Bronchial epithelial cell (primary cell): Measurements from ENCODE around the gene XYLB. TPM values are rescaled to one million over a fixed set of nuclear protein-coding genes. Genes with fewer than 3 reads are reported as not detected.

Source experiments
- DNase-seq: peaks from one replicate; pipeline ENCODE4 v3.0.0-alpha.2; 2010; ENCODE audit warnings: low read depth
- FAIRE-seq: peaks from 2 replicates; lab custom pipeline; 2011; peaks lifted over from hg19 to GRCh38; lab: Jason Lieb, UNC
- H3K27me3 ChIP-seq: 2 replicates; pipeline ENCODE4 v1.5.1; 2011; ENCODE audit warnings: low read length; ENCODE audit not compliant: control insufficient read depth, insufficient read depth
- H3K36me3 ChIP-seq: 2 replicates; pipeline ENCODE4 v1.5.1; 2011; ENCODE audit warnings: low read length; ENCODE audit not compliant: control insufficient read depth, insufficient read depth
- H3K4me3 ChIP-seq: 2 replicates; pipeline ENCODE4 v1.5.1; 2011; ENCODE audit warnings: mild to moderate bottlenecking, low read depth, low read length, control low read depth
- CTCF ChIP-seq: IDR thresholded peaks from 2 replicates; pipeline ENCODE4 v1.5.1; 2011; ENCODE audit warnings: mild to moderate bottlenecking, moderate library complexity, low read length, control low read depth, inconsistent platforms; ENCODE audit not compliant: insufficient read depth, severe bottlenecking
- total RNA-seq: library from RNA; depleted of rRNA; stranded (reverse); fragments of >200 nt; gene quantifications from 2 replicates; pipeline ENCODE4 v1.2.1, GENCODE V29; 2014

Gene XYLB
- total RNA-seq, 1 donor from 2014 or later: 2.1 TPM

- no peak for DNase-seq
- Histone ChIP-seq H3K27me3 (no peaks in the 10 kb centered on the region), H3K36me3 (no peaks in the 10 kb centered on the region), H3K4me3 (peak overlapping the region; percentile 53)
- no peak for FAIRE-seq
- TF ChIP-seq CTCF: no peak
Observed at GRCh38 chr3:38453913-38454177, 107.3 kb downstream of the XYLB start.

DNA sequence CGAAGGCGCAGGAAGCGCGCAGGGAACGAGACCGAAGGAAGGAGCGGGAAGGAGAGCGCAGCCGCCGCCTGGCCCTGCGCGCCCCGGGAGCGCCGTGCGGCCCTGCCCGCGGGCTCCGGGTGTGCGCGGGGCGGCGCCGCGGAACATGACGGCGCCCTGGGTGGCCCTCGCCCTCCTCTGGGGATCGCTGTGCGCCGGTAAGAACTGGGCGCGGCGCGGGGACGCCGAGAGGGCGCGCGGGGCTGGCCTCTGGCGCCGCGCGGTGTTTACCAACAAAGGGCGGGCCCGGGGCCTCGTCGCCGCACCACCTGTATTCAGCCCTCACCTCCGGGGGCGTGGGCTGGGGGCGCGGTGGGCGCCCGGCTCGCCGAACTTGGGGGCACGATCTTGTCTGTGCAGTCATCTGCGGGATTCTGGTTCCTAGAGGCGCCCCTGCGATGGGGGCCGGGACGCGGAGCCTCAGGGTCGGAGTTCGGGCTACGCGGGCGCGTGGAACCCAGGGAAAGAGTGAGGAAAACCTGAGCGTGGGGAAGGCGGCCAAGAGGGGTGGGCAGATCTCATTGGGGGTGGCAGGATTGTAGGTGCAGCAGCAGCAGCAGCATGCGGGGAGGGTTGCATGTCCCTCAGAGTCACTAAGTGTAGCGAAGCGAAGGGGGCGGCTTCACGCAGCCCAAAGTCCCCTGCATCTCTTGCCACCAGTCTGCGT is 107.7 kb downstream of the XYLB start:
- FAIRE-seq: no peak
- TF ChIP-seq CTCF: no peak

GRCh38 chr3:38454884-38455638 is 108.5 kb downstream of the XYLB start:
- no peak for FAIRE-seq
- peak; percentile 48 for DNase-seq
- H3K4me3 ChIP-seq: peak overlapping the region; percentile 53
- no peaks in the 10 kb centered on the region for H3K36me3 ChIP-seq
- no peaks in the 10 kb centered on the region for H3K27me3 ChIP-seq
- TF ChIP-seq CTCF: no peak

More for the DNA sequence above, 107.7 kb downstream of the XYLB start:
- no peaks in the 10 kb centered on the region for H3K27me3 ChIP-seq
- no peaks in the 10 kb centered on the region for H3K36me3 ChIP-seq
- H3K4me3 ChIP-seq: peak overlapping the region; percentile 53
- DNase-seq: no peak

DNA sequence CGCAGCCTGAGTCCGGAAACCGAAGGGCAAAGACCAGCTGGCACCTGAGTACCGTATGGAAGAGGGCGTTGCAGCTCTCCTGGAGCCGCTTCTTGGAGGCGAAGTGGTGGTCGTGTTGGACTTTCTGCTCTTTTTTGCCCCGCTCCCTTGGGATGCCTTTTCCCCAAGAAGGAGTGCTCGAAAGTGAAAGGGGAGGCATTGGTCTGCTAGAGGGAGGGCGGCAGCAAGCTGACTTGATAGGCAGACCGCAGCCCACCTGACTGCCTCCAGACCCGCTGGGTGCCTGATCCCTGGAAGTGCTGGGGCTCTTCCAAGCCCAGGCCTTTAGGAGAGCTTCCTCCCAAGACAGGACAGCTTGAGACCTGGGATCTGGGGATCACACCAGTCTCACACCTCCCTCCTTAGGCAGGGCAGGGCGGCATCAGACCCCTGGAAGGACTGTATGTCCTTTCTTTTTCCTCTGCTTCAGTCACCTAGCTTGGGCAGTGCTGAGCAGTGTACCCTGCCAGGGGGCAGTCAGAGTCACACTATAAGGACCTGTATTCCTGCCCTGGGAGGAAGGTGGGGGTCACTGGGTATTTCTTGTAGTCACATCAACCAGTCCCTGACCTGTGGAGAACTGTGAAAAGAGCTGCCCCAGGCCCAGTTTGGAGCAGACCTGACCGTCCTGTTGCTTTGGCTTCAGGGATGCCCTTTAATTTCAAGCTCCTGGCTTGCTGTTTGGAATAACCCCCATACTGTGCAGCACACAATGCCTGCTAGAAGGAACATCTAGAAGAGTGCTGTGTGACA is 109.2 kb downstream of the XYLB start:
- no peaks in the 10 kb centered on the region for H3K27me3 ChIP-seq
- no peak for FAIRE-seq
- no peaks in the 10 kb centered on the region for H3K36me3 ChIP-seq
- TF ChIP-seq CTCF: no peak
- DNase-seq: no peak
- H3K4me3 ChIP-seq: peak overlapping the region; percentile 53

DNA sequence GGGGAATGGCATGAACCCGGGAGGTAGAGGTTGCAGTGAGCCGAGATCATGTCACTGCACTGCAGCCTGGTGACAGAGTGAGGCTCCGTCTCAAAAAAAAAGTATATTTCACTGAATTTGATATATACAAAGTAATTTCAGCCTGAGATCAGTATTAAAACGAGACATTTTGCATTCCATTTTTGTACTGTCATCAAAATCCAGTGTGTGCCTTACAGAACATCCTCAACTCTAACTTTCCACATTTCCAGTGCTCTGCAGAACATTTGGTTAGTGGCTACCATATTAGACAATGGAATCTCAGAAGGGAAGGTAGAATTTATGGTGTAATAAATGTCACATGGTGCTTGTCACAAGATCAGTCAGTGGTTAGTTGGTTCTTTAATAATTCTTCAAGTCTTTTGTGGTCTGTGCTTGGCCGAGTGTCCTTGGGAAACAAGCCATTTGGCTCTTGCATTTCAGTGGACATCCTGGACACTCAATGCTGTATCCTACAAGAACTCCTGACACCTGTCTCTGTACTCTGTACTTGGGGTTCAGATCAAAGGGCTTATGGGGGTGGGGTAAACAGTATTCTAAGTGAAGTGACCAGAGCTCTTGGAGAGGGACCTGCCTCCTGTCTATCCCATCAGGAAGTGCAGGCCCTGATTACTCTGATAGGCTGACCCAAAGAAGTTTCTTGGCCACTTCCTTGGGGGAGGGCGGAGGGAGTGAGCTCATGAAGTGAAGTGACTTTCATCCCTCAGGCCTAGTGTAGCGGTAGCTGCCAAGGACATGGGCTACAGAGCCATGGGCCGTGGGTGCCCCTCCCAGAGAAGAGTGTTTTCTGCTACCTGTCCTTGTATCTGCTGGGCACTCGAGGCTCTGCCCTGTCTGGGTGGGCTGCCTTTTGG is 110.8 kb downstream of the XYLB start:
- no peaks in the 10 kb centered on the region for H3K27me3 ChIP-seq
- H3K36me3 ChIP-seq: no peaks in the 10 kb centered on the region
- TF ChIP-seq CTCF: no peak
- DNase-seq: no peak
- H3K4me3 ChIP-seq: no peak overlapping the region
- no peak for FAIRE-seq
